ENCODE results near the gene MPL. TPM values are rescaled to one million over a fixed set of nuclear protein-coding genes. Genes with fewer than 3 reads are reported as not detected.

MPL gene
- total RNA-seq, 2 experiments from 2014 or later, result not detected

GRCh38 chr1:43300378-43301094 lies 37.1 kb upstream of the MPL start, which contains the start of gene TIE1:
Gene TIE1 (plus strand): TSS chr1:43300982. CDS start chr1:43301072, 90 bp downstream.
- Mint-ChIP-seq H3K4me3 (no peak within 1 kb of the TSS), H3K4me1 (ENCODE audit: low read depth) (peaks cover 21% of the 10 kb centered on the region), H3K9me3 (ENCODE audit: insufficient read depth) (no peaks in the 10 kb centered on the region), H3K27ac (no peak within 1 kb of the TSS), H3K27me3 (ENCODE audit: low read depth) (peaks cover 4% of the 10 kb centered on the region), H3K36me3 (ENCODE audit: low read depth) (no peaks in the 10 kb centered on the region)
- POLR2A ChIA-PET, result no interaction called here
- DNase-seq (no peak), ATAC-seq (no peak)
- CTCF ChIA-PET, result no interaction called here

- H3K27me3 Mint-ChIP-seq (ENCODE audit: low read depth), result peaks cover 4% of the 10 kb centered on the region
- CTCF ChIA-PET, result no interaction called here
- no peak for ATAC-seq
- no peak for DNase-seq
- H3K27ac Mint-ChIP-seq, result no peak overlapping the region
- H3K36me3 Mint-ChIP-seq (ENCODE audit: low read depth), result no peaks in the 10 kb centered on the region
- POLR2A ChIA-PET, result no interaction called here
- peaks cover 7% of the 10 kb centered on the region for H3K4me1 Mint-ChIP-seq (ENCODE audit: low read depth)
- no peaks in the 10 kb centered on the region for H3K9me3 Mint-ChIP-seq (ENCODE audit: insufficient read depth)
- H3K4me3 Mint-ChIP-seq, result no peak overlapping the region
Observed at GRCh38 chr1:43302201-43302600, 35.4 kb upstream of the MPL start.

GRCh38 chr1:43302721-43303470 lies 34.7 kb upstream of the MPL start:
- Mint-ChIP-seq H3K36me3 (ENCODE audit: low read depth) (no peaks in the 10 kb centered on the region), H3K4me1 (ENCODE audit: low read depth) (peaks cover 7% of the 10 kb centered on the region), H3K9me3 (ENCODE audit: insufficient read depth) (no peaks in the 10 kb centered on the region), H3K27ac (no peak overlapping the region), H3K4me3 (no peak overlapping the region), H3K27me3 (ENCODE audit: low read depth) (peaks cover 4% of the 10 kb centered on the region)
- POLR2A ChIA-PET, result no interaction called here
- CTCF ChIA-PET, result interaction anchor here (0.5 kb wide), 1 partner anchor 690 kb away, joined by 3 read pairs; no protein-coding TSS in a partner anchor
- no peak for ATAC-seq
- DNase-seq, result no peak

GRCh38 chr1:43303471-43304313 lies 33.9 kb upstream of the MPL start:
- DNase-seq, result no peak
- CTCF ChIA-PET, result no interaction called here
- Mint-ChIP-seq H3K9me3 (ENCODE audit: insufficient read depth) (no peaks in the 10 kb centered on the region), H3K27me3 (ENCODE audit: low read depth) (peaks cover 4% of the 10 kb centered on the region), H3K4me3 (no peak overlapping the region), H3K27ac (no peak overlapping the region), H3K36me3 (ENCODE audit: low read depth) (no peaks in the 10 kb centered on the region), H3K4me1 (ENCODE audit: low read depth) (peaks cover 7% of the 10 kb centered on the region)
- ATAC-seq, result no peak
- POLR2A ChIA-PET, result no interaction called here

GRCh38 chr1:43304314-43304681 lies 33.3 kb upstream of the MPL start:
- no peaks in the 10 kb centered on the region for H3K36me3 Mint-ChIP-seq (ENCODE audit: low read depth)
- H3K4me3 Mint-ChIP-seq, result no peak overlapping the region
- POLR2A ChIA-PET, result no interaction called here
- H3K27ac Mint-ChIP-seq, result no peak overlapping the region
- DNase-seq, result no peak
- H3K9me3 Mint-ChIP-seq (ENCODE audit: insufficient read depth), result no peaks in the 10 kb centered on the region
- no peak for ATAC-seq
- CTCF ChIA-PET, result no interaction called here
- peaks cover 7% of the 10 kb centered on the region for H3K4me1 Mint-ChIP-seq (ENCODE audit: low read depth)
- peaks cover 4% of the 10 kb centered on the region for H3K27me3 Mint-ChIP-seq (ENCODE audit: low read depth)

- ChIA-PET CTCF (no interaction called here), POLR2A (no interaction called here)
- Mint-ChIP-seq H3K9me3 (ENCODE audit: insufficient read depth) (no peaks in the 10 kb centered on the region), H3K27me3 (ENCODE audit: low read depth) (peaks cover 4% of the 10 kb centered on the region), H3K4me1 (ENCODE audit: low read depth) (peaks cover 7% of the 10 kb centered on the region), H3K27ac (no peak overlapping the region), H3K4me3 (no peak overlapping the region), H3K36me3 (ENCODE audit: low read depth) (no peaks in the 10 kb centered on the region)
- no peak for ATAC-seq
- DNase-seq, result no peak
Observed at GRCh38 chr1:43304771-43305300, 32.8 kb upstream of the MPL start.

GRCh38 chr1:43305461-43305860 lies 32.2 kb upstream of the MPL start:
- no peak for DNase-seq
- H3K4me3 Mint-ChIP-seq, result no peak overlapping the region
- peaks cover 4% of the 10 kb centered on the region for H3K27me3 Mint-ChIP-seq (ENCODE audit: low read depth)
- POLR2A ChIA-PET, result no interaction called here
- no peak for ATAC-seq
- no peaks in the 10 kb centered on the region for H3K9me3 Mint-ChIP-seq (ENCODE audit: insufficient read depth)
- H3K27ac Mint-ChIP-seq, result no peak overlapping the region
- H3K4me1 Mint-ChIP-seq (ENCODE audit: low read depth), result peaks cover 6% of the 10 kb centered on the region
- CTCF ChIA-PET, result no interaction called here
- no peaks in the 10 kb centered on the region for H3K36me3 Mint-ChIP-seq (ENCODE audit: low read depth)

- Mint-ChIP-seq H3K4me1 (ENCODE audit: low read depth) (no peaks in the 10 kb centered on the region), H3K4me3 (no peak overlapping the region), H3K27me3 (ENCODE audit: low read depth) (peaks cover 4% of the 10 kb centered on the region), H3K27ac (no peak overlapping the region), H3K36me3 (ENCODE audit: low read depth) (no peaks in the 10 kb centered on the region), H3K9me3 (ENCODE audit: insufficient read depth) (no peaks in the 10 kb centered on the region)
- ChIA-PET POLR2A (no interaction called here), CTCF (no interaction called here)
- DNase-seq (no peak), ATAC-seq (no peak)
Observed at GRCh38 chr1:43305926-43306687, 31.5 kb upstream of the MPL start.

GRCh38 chr1:43306688-43307457 lies 30.7 kb upstream of the MPL start:
- Mint-ChIP-seq H3K4me1 (ENCODE audit: low read depth) (no peaks in the 10 kb centered on the region), H3K36me3 (ENCODE audit: low read depth) (no peaks in the 10 kb centered on the region), H3K27ac (no peak overlapping the region)

GRCh38 chr1:43307458-43308158 lies 30.0 kb upstream of the MPL start:
- Mint-ChIP-seq H3K4me3 (no peak overlapping the region), H3K27ac (no peak overlapping the region), H3K4me1 (ENCODE audit: low read depth) (no peaks in the 10 kb centered on the region), H3K36me3 (ENCODE audit: low read depth) (no peaks in the 10 kb centered on the region), H3K27me3 (ENCODE audit: low read depth) (peaks cover under 1% of the 10 kb centered on the region), H3K9me3 (ENCODE audit: insufficient read depth) (no peaks in the 10 kb centered on the region)
- DNase-seq (no peak), ATAC-seq (no peak)
- CTCF ChIA-PET, result no interaction called here
- POLR2A ChIA-PET, result interaction anchor here (0.6 kb wide), 1 partner anchor 51 kb away, joined by 3 read pairs; no protein-coding TSS in a partner anchor

More at GRCh38 chr1:43306688-43307457, 30.7 kb upstream of the MPL start:
- CTCF ChIA-PET, result no interaction called here
- POLR2A ChIA-PET, result no interaction called here
- Mint-ChIP-seq H3K4me3 (no peak overlapping the region), H3K9me3 (ENCODE audit: insufficient read depth) (no peaks in the 10 kb centered on the region), H3K27me3 (ENCODE audit: low read depth) (peaks cover 4% of the 10 kb centered on the region)
- ATAC-seq (no peak), DNase-seq (no peak)
